WERI-Rb-1 (cell line): ENCODE data around the gene NDC80.

ENCODE experiments used
- DNase-seq: peaks from one replicate; pipeline ENCODE4 v3.0.0-alpha.2; 2020
- H3K27ac ChIP-seq: fragments of 250-450 bp; sonication (Bioruptor Pico); 2 replicates; pipeline ENCODE4 v1.5.1; 2020; ENCODE audit warnings: mild to moderate bottlenecking, moderate library complexity
- H3K27me3 ChIP-seq: fragments of 250-450 bp; sonication (Bioruptor Pico); 2 replicates; pipeline ENCODE4 v1.5.1; 2021; ENCODE audit warnings: mild to moderate bottlenecking, low read depth, moderate library complexity; ENCODE audit not compliant: insufficient read depth, severe bottlenecking
- H3K36me3 ChIP-seq: fragments of 250-450 bp; sonication (Bioruptor Pico); 2 replicates; pipeline ENCODE4 v1.5.1; 2020; ENCODE audit warnings: mild to moderate bottlenecking, moderate library complexity
- H3K4me3 ChIP-seq: 2 replicates; pipeline ENCODE4 v1.5.1; 2011; ENCODE audit warnings: low read depth, mild to moderate bottlenecking, control low read depth, low read length
- H3K9me3 ChIP-seq: fragments of 250-450 bp; sonication (Bioruptor Pico); 2 replicates; pipeline ENCODE4 v1.5.1; 2021; ENCODE audit warnings: mild to moderate bottlenecking, moderate library complexity; ENCODE audit not compliant: severe bottlenecking
- TF ChIP-seq, protein P1 (sequence below): IDR thresholded peaks from 2 replicates; pipeline ENCODE4 v1.5.1; 2011; ENCODE audit warnings: low read depth, mild to moderate bottlenecking, control low read depth, inconsistent platforms, low read length

Gene NDC80

DNA sequence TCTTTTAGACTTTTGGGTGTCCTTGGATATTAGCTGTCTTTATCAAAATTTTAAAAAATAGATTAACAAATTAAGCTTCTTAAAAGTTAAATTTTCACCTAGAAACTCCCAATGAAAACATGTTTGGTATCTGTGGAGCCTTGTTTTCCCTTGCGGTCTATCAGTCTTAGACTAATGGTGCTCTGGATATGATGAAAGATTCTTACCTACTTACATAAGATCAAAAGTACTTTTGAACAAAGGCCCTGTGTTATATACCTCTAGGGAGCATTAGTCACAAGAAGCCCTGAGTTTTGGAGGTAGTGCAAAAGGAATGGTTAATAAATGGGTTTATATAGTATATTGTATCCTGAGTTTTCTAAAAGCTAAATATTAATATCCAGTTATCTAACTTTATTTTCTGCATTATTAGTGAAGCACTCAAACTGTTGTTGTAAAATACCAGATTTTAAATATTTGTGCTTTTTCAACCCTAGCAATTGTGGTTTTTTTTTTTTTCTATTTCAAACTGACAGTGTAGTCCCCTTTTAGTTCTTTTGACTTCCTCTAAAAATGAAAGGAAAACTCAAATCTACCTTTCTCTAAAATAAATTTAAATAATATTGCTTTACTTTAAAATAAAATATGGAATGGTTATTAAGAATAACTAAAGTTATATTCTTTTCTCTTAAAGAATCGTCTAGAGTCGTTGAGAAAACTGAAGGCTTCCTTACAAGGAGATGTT, 18.1 kb downstream of the NDC80 start:
- DNase-seq, result no peak
- TF ChIP-seq, protein P1, sequence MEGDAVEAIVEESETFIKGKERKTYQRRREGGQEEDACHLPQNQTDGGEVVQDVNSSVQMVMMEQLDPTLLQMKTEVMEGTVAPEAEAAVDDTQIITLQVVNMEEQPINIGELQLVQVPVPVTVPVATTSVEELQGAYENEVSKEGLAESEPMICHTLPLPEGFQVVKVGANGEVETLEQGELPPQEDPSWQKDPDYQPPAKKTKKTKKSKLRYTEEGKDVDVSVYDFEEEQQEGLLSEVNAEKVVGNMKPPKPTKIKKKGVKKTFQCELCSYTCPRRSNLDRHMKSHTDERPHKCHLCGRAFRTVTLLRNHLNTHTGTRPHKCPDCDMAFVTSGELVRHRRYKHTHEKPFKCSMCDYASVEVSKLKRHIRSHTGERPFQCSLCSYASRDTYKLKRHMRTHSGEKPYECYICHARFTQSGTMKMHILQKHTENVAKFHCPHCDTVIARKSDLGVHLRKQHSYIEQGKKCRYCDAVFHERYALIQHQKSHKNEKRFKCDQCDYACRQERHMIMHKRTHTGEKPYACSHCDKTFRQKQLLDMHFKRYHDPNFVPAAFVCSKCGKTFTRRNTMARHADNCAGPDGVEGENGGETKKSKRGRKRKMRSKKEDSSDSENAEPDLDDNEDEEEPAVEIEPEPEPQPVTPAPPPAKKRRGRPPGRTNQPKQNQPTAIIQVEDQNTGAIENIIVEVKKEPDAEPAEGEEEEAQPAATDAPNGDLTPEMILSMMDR, result no peak
- H3K4me3 ChIP-seq, result no peak overlapping the region
- no peak overlapping the region for H3K27ac ChIP-seq
- H3K27me3 ChIP-seq, result no peaks in the 10 kb centered on the region
- H3K9me3 ChIP-seq, result no peaks in the 10 kb centered on the region
- peaks cover 91% of the 10 kb centered on the region for H3K36me3 ChIP-seq

DNA sequence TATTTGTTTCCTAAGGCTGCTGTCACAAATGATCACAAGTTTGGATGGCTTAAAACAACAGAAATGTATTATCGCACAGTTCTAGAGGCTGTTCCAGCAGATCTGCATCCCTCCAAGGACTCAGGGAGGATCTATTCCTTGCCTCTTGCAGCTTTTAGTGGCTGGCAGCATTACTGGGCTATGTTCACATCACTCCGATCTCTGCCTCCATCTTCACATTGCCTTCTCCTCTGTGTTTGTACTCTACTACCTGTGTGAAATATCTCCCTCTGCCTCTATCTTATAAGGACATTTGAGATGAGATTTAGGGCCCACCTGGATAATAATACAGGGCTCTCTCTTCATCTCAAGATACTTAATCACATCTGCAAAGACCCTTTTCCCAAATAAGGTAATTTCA, 18.9 kb downstream of the NDC80 start:
- no peak overlapping the region for H3K27ac ChIP-seq
- peaks cover 89% of the 10 kb centered on the region for H3K36me3 ChIP-seq
- no peaks in the 10 kb centered on the region for H3K9me3 ChIP-seq
- no peak overlapping the region for H3K4me3 ChIP-seq
- TF ChIP-seq, protein P1, result no peak
- no peak for DNase-seq
- H3K27me3 ChIP-seq, result no peaks in the 10 kb centered on the region

DNA sequence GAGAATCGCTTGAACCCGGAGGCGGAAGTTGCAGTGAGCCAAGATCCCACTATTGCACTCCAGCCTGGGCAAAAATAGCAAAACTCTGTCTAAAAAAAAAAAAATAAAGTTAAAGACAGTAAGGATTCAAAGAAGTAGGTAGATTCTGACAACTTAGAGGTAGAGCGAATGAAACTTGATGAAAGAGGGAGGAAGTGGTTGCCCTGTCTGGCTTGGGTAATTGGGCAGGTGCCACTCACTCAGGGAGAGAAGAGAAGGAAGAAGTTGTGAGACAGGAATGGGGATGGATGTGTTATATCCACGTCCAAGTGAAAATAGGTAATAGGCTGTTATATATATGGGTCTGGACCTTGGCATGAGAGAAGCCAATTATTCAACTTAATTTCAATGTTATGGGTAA, 26.3 kb downstream of the NDC80 start:
- no peak for DNase-seq
- H3K36me3 ChIP-seq, result peaks cover 70% of the 10 kb centered on the region
- H3K27me3 ChIP-seq, result no peaks in the 10 kb centered on the region
- H3K4me3 ChIP-seq, result no peak overlapping the region
- peaks cover 3% of the 10 kb centered on the region for H3K9me3 ChIP-seq
- TF ChIP-seq, protein P1, result no peak
- H3K27ac ChIP-seq, result no peak overlapping the region

DNA sequence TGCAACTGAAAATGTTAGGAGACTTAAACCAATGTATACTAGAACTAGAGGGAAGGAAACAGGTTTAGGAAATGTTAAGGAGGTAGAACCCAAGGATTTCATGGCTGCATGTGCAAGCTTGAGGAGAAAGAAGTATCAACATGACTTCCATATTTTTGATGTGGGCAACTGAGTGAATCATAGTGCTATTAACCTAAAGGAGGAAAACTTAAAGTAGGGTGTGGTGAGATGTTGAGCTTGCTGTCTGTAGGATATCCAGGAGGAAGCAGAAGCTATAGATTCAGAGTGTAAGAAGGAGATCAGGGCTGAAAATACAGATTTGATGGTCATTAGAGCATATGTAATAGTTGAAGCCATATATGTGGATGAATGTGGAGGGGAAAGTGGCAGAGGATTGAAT, 31.5 kb downstream of the NDC80 start:
- Histone ChIP-seq H3K36me3 (peaks cover 70% of the 10 kb centered on the region), H3K9me3 (no peaks in the 10 kb centered on the region), H3K27me3 (no peaks in the 10 kb centered on the region), H3K27ac (no peak overlapping the region), H3K4me3 (no peak overlapping the region)
- TF ChIP-seq, protein P1, result no peak
- DNase-seq, result no peak

DNA sequence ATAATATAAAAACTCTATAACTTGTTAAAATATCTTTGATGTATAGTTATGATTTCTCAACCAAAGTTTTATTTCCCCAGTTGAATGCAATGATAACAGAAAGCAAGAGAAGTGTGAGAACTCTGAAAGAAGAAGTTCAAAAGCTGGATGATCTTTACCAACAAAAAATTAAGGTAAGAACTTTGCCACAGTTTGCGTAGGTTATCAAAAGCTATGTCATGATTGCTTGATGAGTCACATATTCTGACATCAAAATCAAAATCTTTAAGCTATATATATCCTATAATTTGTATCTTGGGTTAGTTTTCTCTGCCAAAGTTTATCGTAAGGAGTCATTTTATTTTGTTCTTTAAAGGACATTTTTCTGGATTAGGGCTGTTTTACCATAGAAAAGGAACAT, 35.0 kb downstream of the NDC80 start:
- Histone ChIP-seq H3K27me3 (no peaks in the 10 kb centered on the region), H3K36me3 (peaks cover 67% of the 10 kb centered on the region), H3K27ac (no peak overlapping the region), H3K4me3 (no peak overlapping the region), H3K9me3 (no peaks in the 10 kb centered on the region)
- TF ChIP-seq, protein P1, result no peak
- DNase-seq, result no peak

DNA sequence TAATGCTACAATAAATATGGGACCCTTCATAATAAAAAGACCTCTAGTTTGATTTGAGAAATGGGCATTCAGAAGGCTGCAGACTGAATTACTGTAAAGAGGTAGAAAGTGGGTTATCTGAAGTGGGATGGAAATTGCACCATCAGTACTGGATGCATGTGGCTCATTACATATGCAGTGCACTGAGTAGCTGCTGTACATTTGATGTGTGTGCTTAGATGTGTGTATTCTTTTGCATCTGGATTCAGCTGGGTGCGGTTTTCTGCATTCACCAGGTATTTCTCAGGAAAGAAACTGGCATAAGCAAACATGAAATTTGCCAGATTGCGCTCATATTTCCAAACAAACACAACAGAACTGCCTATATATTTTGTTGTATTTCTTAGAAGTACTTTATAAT, 38.2 kb downstream of the NDC80 start:
- Histone ChIP-seq H3K9me3 (no peaks in the 10 kb centered on the region), H3K27me3 (no peaks in the 10 kb centered on the region), H3K4me3 (no peak overlapping the region), H3K27ac (no peak overlapping the region), H3K36me3 (peaks cover 69% of the 10 kb centered on the region)
- TF ChIP-seq, protein P1, result no peak
- DNase-seq, result no peak
